Right lobe of liver (tissue), 4 donors: ENCODE results near the gene B3GLCT.
"Not testable (repeated sequence)": the region's sequence is repeated elsewhere in the genome, so short reads cannot be mapped to it uniquely, and the experiment has no call there.

Experiments
- CTCF ChIP-seq, 4 donors: fragments of 200-600 bp in 3 of 4; fragments of 450-650 bp in 1 of 4; IDR thresholded peaks; one replicate each; pipeline versions ENCODE4 v1.5.1 to v1.8.0; 2016 to 2022; ENCODE audit warnings: antibody characterized with exemption in 4 of 4, mild to moderate bottlenecking in 2 of 4
- POLR2A ChIP-seq: fragments of 450-650 bp; IDR thresholded peaks from one replicate; pipeline ENCODE4 v1.6.1; 2017; ENCODE audit warnings: antibody characterized with exemption, mild to moderate bottlenecking
- donor health status: DM: no; HTN: no; CAD: no.
- donor health status: DM: no; HTN: no; CAD: no.
- donor health status: DM: no; HTN: yes; CAD: no.

GRCh38 chr13:31216916-31217315, 17.1 kb downstream of the B3GLCT start:
- not testable (repeated sequence) for TF ChIP-seq CTCF (IDR thresholded peaks at IDR 0.05); POLR2A
